PC-3 (cell line): Measurements from ENCODE around the gene PCSK2.

Experiments used
- CTCF ChIP-seq: fragments of 300-600 bp; sonication (generic); conservative IDR thresholded peaks from 2 replicates; pipeline ENCODE4 v1.5.1; 2017; ENCODE audit warnings: antibody characterized with exemption, low read depth, mild to moderate bottlenecking, low read length
- EZH2 ChIP-seq: fragments of 300-600 bp; sonication (generic); IDR thresholded peaks from one replicate; pipeline ENCODE4 v1.6.1; 2017; ENCODE audit warnings: antibody characterized with exemption, mild to moderate bottlenecking, low read length; ENCODE audit not compliant: unreplicated experiment

- TF ChIP-seq EZH2 (no peak), CTCF (no peak)
Measured at GRCh38 chr20:17469246-17470030, 242.6 kb downstream of the PCSK2 start.
